Measurements from ENCODE around the gene ODF4. TPM values are rescaled to one million over a fixed set of nuclear protein-coding genes. Genes with fewer than 3 reads are reported as not detected.

ODF4 gene
- total and polyA plus RNA-seq, 2 of the 13 experiments (the other 11 are each of a cell fraction or from before 2014, with no cell fraction given): not detected

DNA sequence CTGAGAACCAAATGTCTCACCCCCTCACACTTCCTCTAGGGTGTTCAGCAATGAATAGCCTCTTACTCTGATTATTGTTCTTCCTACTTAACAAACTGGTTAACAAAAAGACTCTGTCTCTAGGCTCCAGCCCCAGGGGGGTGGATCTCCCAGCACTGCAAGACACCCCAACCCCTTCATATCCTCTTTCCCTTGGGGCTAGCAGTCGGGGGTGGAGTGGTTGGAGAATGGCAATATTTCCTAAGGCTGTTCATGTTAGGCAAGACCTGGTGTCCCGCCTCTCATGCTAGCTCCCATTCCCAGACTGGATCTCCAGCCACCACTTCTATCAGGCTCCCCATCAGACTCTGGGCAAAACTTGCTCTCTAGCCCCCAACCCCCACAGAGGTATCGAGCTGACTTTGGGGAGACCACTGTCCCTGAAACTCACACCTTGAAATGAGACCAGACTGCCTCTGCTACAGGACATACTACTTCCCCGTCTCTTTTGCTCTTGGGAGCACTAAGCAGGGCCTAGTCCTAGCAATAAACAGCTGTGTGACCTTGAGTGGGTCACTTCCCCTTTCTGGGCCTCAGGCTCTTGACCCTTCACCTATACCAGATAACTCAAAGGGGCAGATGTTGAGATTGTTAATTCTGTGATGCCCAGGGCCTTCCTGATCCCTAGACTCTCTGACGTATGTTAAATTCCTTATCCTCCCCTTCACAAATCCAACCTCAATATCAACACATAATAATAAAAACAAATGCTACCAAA lies 46.8 kb upstream of the ODF4 start:
- intact Hi-C loops (cut with micrococcal nuclease; ENCODE audit: unreplicated experiment) (no loop called here), in situ Hi-C loops (cut with HindIII; ENCODE audit: extremely low pct_ligation_motif_present, low pct_unique_long_range_greater_than_20kb) (no loop called here)
- Histone ChIP-seq H3K9me3 (ENCODE audit: low read length) (no peaks in the 10 kb centered on the region), H4K20me1 (ENCODE audit: insufficient read depth, low read length) (no peaks in the 10 kb centered on the region), H2AFZ (ENCODE audit: low read length) (peak overlapping the region; percentile 45), H3K9ac (ENCODE audit: insufficient read depth, low read depth, low read length) (peak overlapping the region; percentile 25; the same call in 1 of the 2 replicates), H3K79me2 (ENCODE audit: insufficient read depth, low read length) (peaks cover 3% of the 10 kb centered on the region), H3K27me3 (ENCODE audit: control insufficient read depth in 1 of 2, insufficient read depth in 2 of 2, low read length in 2 of 2) (no peaks in the 10 kb centered on the region), H3K36me3 (replicated peaks in 1 of 2; ENCODE audit: control insufficient read depth in 1 of 2, insufficient read depth in 2 of 2, low read length in 2 of 2) (no peaks in the 10 kb centered on the region), H3K4me3 (replicated peaks in 1 of 3; ENCODE audit: insufficient read depth in 1 of 3, low read depth in 2 of 3, low read length in 3 of 3) (peak overlapping the region in 1 of 3 experiments; percentile 49; a peak in 3 of 6 replicates), H3K27ac (ENCODE audit: extremely low read length, insufficient read depth, low read length) (peak overlapping the region; percentile 47), H3K4me1 (ENCODE audit: insufficient read depth, low read length) (peaks cover 56% of the 10 kb centered on the region), H3K4me2 (ENCODE audit: low read depth, low read length) (peak overlapping the region; percentile 78)
- ChIA-PET CTCF (ENCODE audit: low intra/inter-chr PET ratio, low total read pairs) (no interaction called here), POLR2A (interaction anchor here (0.6 to 1.7 kb wide), 9 partner anchors 15 to 120 kb away, joined by 3 to 12 read pairs (median 4); partner anchors contain the start of gene CTC1)
- WGBS (ENCODE audit: low lambda C conversion rate): 6% methylated on average over 4 of the region's 5 CpGs
- BruUV-seq (replicated peaks): no TSS peak
- FAIRE-seq (peak; percentile 54), DNase-seq (ENCODE audit: low spot score) (no peak), ATAC-seq (no peak)
- TF ChIP-seq ATF7 (IDR thresholded peaks at IDR 0.05) (no peak), ATF7 (CRISPR knock-in tag; IDR thresholded peaks at IDR 0.05) (no peak), ZNF530 (CRISPR knock-in tag; IDR thresholded peaks at IDR 0.05; ENCODE audit: low read depth) (no peak), GPN1 (CRISPR knock-in tag; IDR thresholded peaks at IDR 0.05; ENCODE audit: borderline replicate concordance) (no peak), ZNF557 (CRISPR knock-in tag; IDR thresholded peaks at IDR 0.05) (no peak), HDAC6 (IDR thresholded peaks at IDR 0.05; ENCODE audit: low read depth, low read length) (no peak), SMYD3 (CRISPR knock-in tag; IDR thresholded peaks at IDR 0.05) (no peak), ZNF768 (CRISPR knock-in tag; IDR thresholded peaks at IDR 0.05) (peak; percentile 78; the same call in 1 of the 2 replicates), PHF20 (CRISPR knock-in tag; IDR thresholded peaks at IDR 0.05) (no peak), ZNF546 (CRISPR knock-in tag; conservative IDR thresholded peaks at IDR 0.05) (no peak), ZSCAN21 (CRISPR knock-in tag; IDR thresholded peaks at IDR 0.05; ENCODE audit: borderline replicate concordance) (no peak), ZNF558 (CRISPR knock-in tag; IDR thresholded peaks at IDR 0.05; ENCODE audit: borderline replicate concordance) (no peak), MTF2 (CRISPR knock-in tag; IDR thresholded peaks at IDR 0.05; ENCODE audit: borderline replicate concordance) (no peak), ZNF644 (CRISPR knock-in tag; IDR thresholded peaks at IDR 0.05; ENCODE audit: low read depth) (no peak), ZBTB7B (CRISPR knock-in tag; IDR thresholded peaks at IDR 0.05) (0 out of 2 replicates have a peak, but pooled peaks have one; percentile 37), ZNF547 (CRISPR knock-in tag; IDR thresholded peaks at IDR 0.05) (no peak), ZNF205 (CRISPR knock-in tag; IDR thresholded peaks at IDR 0.05) (peak; percentile 96)
- TF ChIP-seq, protein P1, sequence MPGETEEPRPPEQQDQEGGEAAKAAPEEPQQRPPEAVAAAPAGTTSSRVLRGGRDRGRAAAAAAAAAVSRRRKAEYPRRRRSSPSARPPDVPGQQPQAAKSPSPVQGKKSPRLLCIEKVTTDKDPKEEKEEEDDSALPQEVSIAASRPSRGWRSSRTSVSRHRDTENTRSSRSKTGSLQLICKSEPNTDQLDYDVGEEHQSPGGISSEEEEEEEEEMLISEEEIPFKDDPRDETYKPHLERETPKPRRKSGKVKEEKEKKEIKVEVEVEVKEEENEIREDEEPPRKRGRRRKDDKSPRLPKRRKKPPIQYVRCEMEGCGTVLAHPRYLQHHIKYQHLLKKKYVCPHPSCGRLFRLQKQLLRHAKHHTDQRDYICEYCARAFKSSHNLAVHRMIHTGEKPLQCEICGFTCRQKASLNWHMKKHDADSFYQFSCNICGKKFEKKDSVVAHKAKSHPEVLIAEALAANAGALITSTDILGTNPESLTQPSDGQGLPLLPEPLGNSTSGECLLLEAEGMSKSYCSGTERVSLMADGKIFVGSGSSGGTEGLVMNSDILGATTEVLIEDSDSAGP (CRISPR knock-in tag; IDR thresholded peaks at IDR 0.05; ENCODE audit: borderline replicate concordance): 0 out of 2 replicates have a peak, but pooled peaks have one; percentile 35
- TF ChIP-seq, protein P2, sequence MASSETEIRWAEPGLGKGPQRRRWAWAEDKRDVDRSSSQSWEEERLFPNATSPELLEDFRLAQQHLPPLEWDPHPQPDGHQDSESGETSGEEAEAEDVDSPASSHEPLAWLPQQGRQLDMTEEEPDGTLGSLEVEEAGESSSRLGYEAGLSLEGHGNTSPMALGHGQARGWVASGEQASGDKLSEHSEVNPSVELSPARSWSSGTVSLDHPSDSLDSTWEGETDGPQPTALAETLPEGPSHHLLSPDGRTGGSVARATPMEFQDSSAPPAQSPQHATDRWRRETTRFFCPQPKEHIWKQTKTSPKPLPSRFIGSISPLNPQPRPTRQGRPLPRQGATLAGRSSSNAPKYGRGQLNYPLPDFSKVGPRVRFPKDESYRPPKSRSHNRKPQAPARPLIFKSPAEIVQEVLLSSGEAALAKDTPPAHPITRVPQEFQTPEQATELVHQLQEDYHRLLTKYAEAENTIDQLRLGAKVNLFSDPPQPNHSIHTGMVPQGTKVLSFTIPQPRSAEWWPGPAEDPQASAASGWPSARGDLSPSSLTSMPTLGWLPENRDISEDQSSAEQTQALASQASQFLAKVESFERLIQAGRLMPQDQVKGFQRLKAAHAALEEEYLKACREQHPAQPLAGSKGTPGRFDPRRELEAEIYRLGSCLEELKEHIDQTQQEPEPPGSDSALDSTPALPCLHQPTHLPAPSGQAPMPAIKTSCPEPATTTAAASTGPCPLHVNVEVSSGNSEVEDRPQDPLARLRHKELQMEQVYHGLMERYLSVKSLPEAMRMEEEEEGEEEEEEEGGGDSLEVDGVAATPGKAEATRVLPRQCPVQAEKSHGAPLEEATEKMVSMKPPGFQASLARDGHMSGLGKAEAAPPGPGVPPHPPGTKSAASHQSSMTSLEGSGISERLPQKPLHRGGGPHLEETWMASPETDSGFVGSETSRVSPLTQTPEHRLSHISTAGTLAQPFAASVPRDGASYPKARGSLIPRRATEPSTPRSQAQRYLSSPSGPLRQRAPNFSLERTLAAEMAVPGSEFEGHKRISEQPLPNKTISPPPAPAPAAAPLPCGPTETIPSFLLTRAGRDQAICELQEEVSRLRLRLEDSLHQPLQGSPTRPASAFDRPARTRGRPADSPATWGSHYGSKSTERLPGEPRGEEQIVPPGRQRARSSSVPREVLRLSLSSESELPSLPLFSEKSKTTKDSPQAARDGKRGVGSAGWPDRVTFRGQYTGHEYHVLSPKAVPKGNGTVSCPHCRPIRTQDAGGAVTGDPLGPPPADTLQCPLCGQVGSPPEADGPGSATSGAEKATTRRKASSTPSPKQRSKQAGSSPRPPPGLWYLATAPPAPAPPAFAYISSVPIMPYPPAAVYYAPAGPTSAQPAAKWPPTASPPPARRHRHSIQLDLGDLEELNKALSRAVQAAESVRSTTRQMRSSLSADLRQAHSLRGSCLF (CRISPR knock-in tag; IDR thresholded peaks at IDR 0.05; ENCODE audit: borderline replicate concordance): no peak
